ENCODE measurements around the gene SLC35A1.

Gene SLC35A1

GRCh38 chr6:87472525-87473418, at the start of gene SLC35A1:
SLC35A1 (plus strand) TSS chr6:87472974; CDS start chr6:87473004, 30 bp downstream.
- Histone ChIP-seq H3K9me3 (ENCODE audit: insufficient read depth, low read length) (no peaks in the 10 kb centered on the region), H2AFZ (ENCODE audit: low read depth, low read length, severe bottlenecking) (peak within 1 kb of the TSS; percentile 99), H3F3A (ENCODE audit: insufficient read depth) (peaks cover 6% of the 10 kb centered on the region; the same call in 1 of the 2 replicates), H3K79me2 (ENCODE audit: insufficient read depth, low read length) (peaks cover 6% of the 10 kb centered on the region; the same call in 1 of the 2 replicates), H3K9ac (ENCODE audit: low read length) (peak within 1 kb of the TSS; percentile 88), H3K36me3 (ENCODE audit: low read length) (no peaks in the 10 kb centered on the region), H3K4me3 (ENCODE audit: insufficient read depth, low read length, poor library complexity, severe bottlenecking) (peak within 1 kb of the TSS; percentile 97), H3K27me3 (ENCODE audit: low read length) (no peaks in the 10 kb centered on the region), H3K4me2 (ENCODE audit: low read depth, low read length, poor library complexity, severe bottlenecking) (peak within 1 kb of the TSS; percentile 78), H3K27ac (ENCODE audit: low read depth, low read length) (peak within 1 kb of the TSS; percentile 69), H3K9me2 (replicated peaks; ENCODE audit: insufficient read depth, low read length) (no peaks in the 10 kb centered on the region), H4K20me1 (ENCODE audit: low read depth, low read length) (no peaks in the 10 kb centered on the region)
- no peak for TF ChIP-seq EZH2phosphoT487 (conservative IDR thresholded peaks at IDR 0.05; ENCODE audit: low read length)
- TF ChIP-seq, protein P1, sequence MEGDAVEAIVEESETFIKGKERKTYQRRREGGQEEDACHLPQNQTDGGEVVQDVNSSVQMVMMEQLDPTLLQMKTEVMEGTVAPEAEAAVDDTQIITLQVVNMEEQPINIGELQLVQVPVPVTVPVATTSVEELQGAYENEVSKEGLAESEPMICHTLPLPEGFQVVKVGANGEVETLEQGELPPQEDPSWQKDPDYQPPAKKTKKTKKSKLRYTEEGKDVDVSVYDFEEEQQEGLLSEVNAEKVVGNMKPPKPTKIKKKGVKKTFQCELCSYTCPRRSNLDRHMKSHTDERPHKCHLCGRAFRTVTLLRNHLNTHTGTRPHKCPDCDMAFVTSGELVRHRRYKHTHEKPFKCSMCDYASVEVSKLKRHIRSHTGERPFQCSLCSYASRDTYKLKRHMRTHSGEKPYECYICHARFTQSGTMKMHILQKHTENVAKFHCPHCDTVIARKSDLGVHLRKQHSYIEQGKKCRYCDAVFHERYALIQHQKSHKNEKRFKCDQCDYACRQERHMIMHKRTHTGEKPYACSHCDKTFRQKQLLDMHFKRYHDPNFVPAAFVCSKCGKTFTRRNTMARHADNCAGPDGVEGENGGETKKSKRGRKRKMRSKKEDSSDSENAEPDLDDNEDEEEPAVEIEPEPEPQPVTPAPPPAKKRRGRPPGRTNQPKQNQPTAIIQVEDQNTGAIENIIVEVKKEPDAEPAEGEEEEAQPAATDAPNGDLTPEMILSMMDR (IDR thresholded peaks at IDR 0.05; ENCODE audit: insufficient read depth, low read length, poor library complexity, severe bottlenecking), result no peak

GRCh38 chr6:87426789-87427188, 46.0 kb upstream of the SLC35A1 start:
- H2AFZ ChIP-seq (ENCODE audit: low read depth, low read length, severe bottlenecking), result no peak overlapping the region
- H3F3A ChIP-seq (ENCODE audit: insufficient read depth), result no peaks in the 10 kb centered on the region
- no peak overlapping the region for H3K27ac ChIP-seq (ENCODE audit: low read depth, low read length)
- TF ChIP-seq, protein P1 (IDR thresholded peaks at IDR 0.05; ENCODE audit: insufficient read depth, low read length, poor library complexity, severe bottlenecking), result no peak
- TF ChIP-seq EZH2phosphoT487 (conservative IDR thresholded peaks at IDR 0.05; ENCODE audit: low read length), result no peak
- H3K4me2 ChIP-seq (ENCODE audit: low read depth, low read length, poor library complexity, severe bottlenecking), result no peak overlapping the region
- no peaks in the 10 kb centered on the region for H3K9me2 ChIP-seq (replicated peaks; ENCODE audit: insufficient read depth, low read length)
- H3K27me3 ChIP-seq (ENCODE audit: low read length), result no peaks in the 10 kb centered on the region
- no peaks in the 10 kb centered on the region for H3K79me2 ChIP-seq (ENCODE audit: insufficient read depth, low read length)
- H3K9ac ChIP-seq (ENCODE audit: low read length), result no peak overlapping the region
- no peaks in the 10 kb centered on the region for H4K20me1 ChIP-seq (ENCODE audit: low read depth, low read length)
- H3K9me3 ChIP-seq (ENCODE audit: insufficient read depth, low read length), result no peaks in the 10 kb centered on the region
- no peak overlapping the region for H3K4me3 ChIP-seq (ENCODE audit: insufficient read depth, low read length, poor library complexity, severe bottlenecking)
- no peaks in the 10 kb centered on the region for H3K36me3 ChIP-seq (ENCODE audit: low read length)

DNA sequence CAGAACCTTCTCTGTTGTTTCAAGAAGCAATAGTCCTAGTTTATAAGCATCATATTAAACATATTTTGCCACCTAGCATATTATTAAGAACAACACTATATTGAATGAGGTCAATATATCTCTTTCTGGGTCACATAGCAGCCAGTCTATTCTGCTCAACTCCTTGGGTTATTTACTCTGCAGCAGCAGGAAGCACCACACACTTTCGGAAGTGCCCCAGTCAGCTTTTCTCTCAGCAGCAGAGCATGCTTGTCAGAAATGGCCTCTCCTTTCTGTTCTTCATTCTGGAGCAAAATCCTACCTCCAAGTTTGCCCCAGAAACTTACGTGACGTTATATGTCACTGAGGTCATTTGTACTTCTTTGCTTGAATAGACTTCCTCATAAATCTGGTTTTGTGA, 42.3 kb upstream of the SLC35A1 start:
- Histone ChIP-seq H3K79me2 (ENCODE audit: insufficient read depth, low read length) (no peaks in the 10 kb centered on the region), H3K4me2 (ENCODE audit: low read depth, low read length, poor library complexity, severe bottlenecking) (no peak overlapping the region), H3K4me3 (ENCODE audit: insufficient read depth, low read length, poor library complexity, severe bottlenecking) (no peak overlapping the region), H2AFZ (ENCODE audit: low read depth, low read length, severe bottlenecking) (no peak overlapping the region), H3K9ac (ENCODE audit: low read length) (no peak overlapping the region), H3K9me3 (ENCODE audit: insufficient read depth, low read length) (no peaks in the 10 kb centered on the region), H3F3A (ENCODE audit: insufficient read depth) (no peaks in the 10 kb centered on the region), H4K20me1 (ENCODE audit: low read depth, low read length) (no peaks in the 10 kb centered on the region), H3K36me3 (ENCODE audit: low read length) (no peaks in the 10 kb centered on the region), H3K9me2 (replicated peaks; ENCODE audit: insufficient read depth, low read length) (no peaks in the 10 kb centered on the region), H3K27me3 (ENCODE audit: low read length) (no peaks in the 10 kb centered on the region), H3K27ac (ENCODE audit: low read depth, low read length) (no peak overlapping the region)
- no peak for TF ChIP-seq EZH2phosphoT487 (conservative IDR thresholded peaks at IDR 0.05; ENCODE audit: low read length)
- TF ChIP-seq, protein P1 (IDR thresholded peaks at IDR 0.05; ENCODE audit: insufficient read depth, low read length, poor library complexity, severe bottlenecking), result no peak
